Kidney tubule cell (primary cell): ENCODE results near the gene FZD4.
"Not testable (repeated sequence)": the region's sequence is repeated elsewhere in the genome, so short reads cannot be mapped to it uniquely, and the experiment has no call there.

Experiments
- DNase-seq: peaks from one replicate; pipeline ENCODE4 v3.0.0-alpha.2; 2018; ENCODE audit warnings: low spot score

The FZD4 gene

DNA sequence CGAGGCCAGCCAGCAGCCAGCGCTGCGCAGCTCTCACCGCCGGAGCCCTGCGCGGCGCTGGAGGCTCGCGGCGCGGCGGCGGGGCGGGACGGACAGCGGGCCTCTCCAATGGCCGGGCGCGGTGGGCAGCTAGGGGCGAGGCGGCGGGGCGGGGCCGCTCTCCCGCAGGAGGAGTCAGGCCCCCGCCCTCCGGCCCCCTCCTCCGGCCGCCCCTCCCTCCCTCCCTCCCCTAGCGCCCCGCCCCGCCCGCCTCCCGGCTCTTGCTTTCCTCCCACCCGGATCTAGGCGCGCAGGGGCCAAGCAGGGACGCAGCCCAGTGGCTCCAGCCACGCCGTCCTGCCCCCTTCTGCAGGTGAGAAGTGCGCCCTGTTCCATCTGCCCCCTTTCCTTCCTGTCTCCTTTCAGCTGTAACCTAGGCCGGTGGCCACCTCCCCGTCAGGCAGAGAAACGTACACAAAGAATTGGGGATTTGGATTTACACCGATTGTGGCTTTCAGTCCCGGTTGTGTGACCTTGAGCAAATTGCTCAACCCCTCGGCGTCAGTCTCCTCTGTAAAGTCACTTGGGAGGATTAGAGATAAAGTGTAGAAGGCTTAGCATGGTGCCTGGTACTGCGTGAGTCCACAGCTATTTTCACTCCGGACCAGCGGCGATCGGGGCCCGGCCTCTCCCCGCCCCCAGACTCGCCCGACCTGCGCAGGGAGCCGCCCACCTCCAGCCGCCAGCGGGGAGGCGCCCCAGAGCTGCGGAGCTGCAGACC is at the start of gene FZD4:
Gene FZD4 (minus strand): TSS at position 35 of the 760 bp plus-strand sequence. CDS start 310 bp downstream, outside the sequence.
- peak; percentile 93 for DNase-seq

DNA sequence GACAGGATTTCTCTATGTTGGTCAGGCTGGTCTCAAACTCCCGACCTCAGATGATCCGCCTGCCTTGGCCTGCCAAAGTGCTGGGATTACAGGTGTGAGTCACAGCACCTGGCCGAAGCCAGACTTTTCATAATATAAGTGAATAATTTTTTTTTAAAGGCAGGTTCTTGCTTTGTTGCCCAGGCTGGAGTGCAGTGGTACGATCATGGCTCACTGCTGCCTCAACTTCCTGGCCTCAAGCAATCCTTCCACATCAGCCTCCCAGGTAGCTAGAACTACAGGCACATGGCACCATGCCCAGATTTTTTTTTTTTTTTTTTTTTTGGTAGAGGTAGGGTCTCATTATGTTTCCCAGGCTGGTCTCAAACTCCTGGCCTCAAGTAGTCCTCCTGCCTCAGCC is 49.1 kb upstream of the FZD4 start:
- DNase-seq = not testable (repeated sequence)

DNA sequence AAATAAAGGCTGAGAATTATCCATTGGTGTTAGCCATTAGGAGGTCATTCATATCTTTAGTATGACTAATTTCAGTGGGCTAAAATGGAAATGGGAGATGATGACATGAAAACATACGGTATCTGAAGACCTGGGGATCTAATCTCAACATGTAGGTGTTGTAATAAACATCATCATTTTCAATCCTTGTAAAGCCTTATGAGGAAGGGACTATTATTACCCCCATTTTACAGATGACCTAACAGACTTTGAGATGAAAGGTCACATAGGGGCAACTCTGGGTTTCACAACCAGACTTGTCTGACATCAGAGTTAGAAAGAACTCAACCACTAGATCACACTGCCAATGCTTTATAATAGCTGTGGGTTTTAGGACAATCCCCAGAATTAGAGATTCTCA is 47.7 kb upstream of the FZD4 start:
- DNase-seq = no peak

DNA sequence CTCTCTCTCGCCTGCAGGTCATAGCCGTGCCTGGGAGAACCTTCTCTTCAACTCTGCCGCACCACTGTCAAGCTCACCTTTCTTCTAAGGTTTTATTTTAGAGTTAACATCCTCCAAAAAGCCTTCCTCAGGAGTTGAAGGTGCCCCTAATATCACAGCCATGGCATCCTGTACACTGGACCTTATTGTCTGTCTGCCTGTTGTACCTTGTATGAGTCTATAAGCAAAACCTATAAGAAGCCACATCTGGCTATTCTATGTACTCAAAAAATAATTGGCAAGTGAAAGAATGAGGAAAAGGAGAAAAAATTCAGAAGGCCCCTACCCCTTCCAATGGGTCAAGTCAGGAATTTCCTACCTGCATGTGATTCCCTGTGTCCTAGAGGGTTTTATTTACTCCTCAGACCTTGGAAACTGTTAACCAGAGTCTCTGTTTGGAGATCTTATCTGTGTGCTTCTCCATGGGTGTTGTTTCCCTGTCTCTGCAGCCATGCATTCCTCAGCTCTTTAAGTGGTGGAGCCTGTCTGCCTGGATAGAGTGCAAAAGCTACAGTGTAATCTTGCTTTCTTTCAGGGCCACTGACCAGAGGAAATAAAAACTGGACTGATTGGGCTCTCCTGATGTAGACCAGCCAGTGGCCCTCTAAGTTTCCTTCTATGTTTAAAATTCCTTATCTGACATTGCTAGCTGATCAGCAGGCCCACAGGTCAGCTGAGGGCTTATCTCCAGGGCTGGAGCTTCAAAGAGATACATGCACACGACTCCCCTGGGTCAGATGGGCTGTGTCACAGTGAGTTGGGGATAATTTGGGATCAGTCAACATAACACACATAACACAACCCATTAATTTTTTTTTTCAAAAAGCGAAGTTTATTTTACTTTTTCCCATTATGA is 44.9 kb upstream of the FZD4 start:
- DNase-seq = peak; percentile 32

DNA sequence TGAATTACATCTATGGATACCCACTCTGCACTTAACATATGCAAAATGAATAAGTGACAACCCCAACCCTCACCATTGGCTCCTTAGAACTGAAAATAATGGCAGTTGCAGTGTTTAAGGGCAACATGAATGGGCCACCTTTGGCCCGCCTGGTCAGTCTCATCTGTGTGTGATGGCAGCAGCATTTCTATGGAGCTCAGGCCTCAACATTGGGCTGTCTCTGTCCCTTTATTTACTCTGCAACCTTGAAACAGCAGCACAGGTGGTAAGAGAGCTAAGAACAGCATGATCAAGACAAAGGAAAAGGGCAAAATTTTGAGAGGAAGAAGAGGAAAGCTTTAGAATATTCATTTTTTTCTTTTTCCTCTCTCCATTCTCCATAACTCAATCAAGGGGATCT is 44.2 kb upstream of the FZD4 start:
- no peak for DNase-seq

DNA sequence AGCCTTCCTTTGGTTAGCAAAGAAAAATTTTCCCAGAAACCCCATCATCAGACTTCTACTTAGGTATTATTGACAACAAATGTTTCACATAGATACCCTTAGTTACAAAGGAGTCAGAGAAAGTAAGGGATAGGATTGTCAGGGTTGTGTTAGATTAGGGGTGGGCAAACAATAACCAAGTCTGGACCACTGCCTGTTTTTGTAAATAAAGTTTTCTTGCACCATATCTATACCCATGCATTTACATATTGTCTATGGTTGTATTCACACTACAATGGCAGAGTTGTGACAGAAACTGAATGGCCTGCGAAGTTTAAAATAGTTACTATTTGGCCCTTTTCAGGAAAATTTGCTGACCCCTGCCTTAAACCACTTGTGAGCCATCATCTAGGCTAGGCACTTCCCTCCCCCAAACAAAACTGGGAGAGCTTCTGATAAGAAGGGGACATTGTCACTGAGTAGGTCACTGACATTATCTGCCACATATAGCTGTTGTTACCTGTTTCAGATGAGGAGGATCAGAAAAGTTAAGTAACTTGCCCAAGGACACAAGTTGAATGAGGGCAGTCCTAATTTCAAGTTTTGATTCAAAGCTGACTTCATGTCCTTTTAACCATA is 41.9 kb upstream of the FZD4 start:
- no peak for DNase-seq

DNA sequence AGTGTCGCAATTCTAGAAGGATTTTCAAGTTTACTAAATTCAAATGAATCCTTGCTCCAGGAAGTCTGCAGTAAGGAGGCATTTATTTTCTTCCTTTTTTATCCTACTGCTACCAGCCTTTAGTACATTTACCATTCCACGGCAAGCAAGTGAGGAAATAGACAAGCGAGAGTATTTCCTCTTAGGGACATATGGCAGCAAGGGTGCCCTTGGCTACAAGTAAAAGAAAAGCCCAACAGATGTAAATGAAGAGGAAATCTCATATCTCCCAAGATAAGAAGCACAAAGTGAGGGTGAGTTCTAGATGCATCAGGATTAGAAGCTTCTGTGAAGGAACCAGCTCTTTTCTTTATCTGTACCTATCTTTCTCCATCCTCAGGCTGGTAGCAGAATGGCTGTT is 37.8 kb upstream of the FZD4 start:
- no peak for DNase-seq

DNA sequence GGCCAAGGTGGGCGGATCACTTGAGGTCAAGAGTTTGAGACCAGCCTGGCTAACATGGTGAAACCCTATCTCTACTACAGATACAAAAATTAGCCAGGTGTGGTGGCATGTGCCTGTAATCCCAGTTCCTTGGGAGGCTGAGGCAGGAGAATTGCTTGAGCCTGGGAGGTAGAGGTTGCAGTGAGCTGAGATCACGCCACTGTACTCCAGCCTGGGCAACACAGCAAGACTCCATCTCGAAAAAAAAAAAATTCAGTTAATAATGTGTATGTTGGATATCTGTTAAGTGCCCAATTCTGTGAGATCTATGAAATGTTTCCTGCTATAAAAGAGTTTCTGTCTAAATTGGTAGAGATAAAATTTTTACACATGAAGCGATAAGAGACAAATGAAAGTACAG is 37.1 kb upstream of the FZD4 start:
- not testable (repeated sequence) for DNase-seq

DNA sequence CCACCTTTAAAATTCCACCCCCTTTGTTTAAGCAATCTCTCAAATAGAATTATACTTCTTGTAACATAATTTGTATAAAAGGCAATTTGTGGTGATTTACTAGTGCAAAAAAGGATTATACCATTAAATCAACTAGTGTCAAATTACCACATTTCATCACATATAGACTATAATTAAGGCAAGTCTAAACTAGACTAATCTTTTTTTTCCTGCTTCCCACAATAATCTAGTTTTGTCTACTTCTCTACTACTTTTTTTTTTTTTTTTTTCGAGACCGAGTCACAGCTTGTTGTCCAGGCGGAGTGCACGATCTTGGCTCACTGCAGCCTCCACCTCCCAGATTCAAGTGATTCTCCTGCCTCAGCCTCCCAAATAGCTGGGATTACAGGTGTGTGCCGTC is 36.1 kb upstream of the FZD4 start:
- no peak for DNase-seq

DNA sequence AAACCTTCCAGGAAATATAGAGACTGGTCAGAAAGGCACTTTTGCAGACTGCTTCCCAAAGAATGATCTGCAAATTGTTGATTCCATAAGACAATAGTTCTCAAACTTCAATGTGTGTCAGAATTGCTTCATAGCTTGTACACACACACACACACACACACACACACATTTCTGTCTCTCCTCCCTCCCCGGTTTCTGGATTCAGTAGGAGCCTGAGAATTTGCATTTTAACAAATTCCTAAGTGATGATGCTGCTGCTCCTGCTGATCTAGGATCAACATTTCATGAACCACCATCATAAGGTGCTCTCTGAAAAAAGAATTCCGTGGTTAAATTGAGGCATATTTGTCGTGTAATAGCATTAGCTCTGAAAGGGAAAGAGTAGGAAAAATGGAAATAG is 35.3 kb upstream of the FZD4 start:
- DNase-seq = peak; percentile 91

DNA sequence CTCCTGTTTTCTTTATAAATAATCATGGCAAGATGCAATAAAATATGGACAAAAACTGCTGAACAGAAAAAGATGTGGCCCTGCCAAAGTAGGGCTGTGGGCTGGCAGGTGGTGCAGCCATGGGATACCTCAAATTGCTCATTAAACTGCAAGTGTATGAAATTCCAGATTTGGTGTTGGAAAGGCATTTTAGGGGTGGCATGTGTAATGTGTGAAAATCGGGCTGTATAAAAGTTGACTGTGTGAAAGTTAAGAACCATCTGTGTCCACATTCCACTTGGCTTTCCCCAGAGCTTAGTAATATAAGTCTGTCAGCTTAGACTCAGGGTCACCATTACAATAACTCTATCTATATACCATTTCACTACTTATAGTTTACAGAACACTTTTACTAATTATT is 34.8 kb upstream of the FZD4 start:
- DNase-seq = peak; percentile 2

DNA sequence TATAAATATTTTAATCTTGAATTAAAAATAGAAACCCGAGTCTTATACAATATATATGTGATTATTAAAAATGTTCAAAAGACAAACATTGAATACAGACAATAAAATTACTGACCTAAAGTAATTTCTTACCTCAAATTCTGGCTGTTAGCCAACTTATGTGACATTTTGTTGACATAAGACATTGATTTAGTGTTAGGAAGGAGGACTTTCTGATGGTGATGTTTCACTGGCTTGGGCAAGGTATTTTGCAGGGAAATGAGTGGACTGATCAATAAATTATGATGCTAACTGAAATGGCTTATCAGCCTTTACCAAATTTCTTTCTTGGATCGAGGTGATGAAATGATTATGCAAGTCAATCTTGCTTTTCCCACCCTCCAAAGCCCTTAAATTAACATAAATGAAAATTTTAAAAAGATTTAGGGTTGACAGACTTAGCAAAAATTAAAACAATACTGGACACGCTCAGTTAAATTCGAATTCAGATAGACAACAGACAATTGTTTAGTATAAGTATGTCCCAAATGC is 33.2 kb upstream of the FZD4 start:
- DNase-seq = no peak

DNA sequence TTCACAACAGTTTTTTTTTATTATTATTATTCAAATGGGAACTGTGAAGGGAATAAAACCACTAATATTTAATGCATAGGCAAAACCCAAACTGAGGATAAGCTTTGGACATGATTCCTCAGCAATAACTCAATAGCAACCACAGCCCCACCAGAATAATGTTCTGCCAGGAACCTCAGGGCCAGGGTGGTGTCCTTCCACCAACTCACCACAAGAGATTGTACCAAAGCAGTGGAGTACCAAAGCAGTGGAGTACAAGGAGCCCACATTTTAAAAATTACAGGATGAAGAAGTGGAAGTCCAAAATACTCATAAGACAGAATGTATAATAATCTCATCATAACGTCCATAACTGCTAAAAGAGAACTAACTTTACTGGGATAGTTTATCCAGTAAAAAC is 32.5 kb upstream of the FZD4 start:
- DNase-seq = no peak

DNA sequence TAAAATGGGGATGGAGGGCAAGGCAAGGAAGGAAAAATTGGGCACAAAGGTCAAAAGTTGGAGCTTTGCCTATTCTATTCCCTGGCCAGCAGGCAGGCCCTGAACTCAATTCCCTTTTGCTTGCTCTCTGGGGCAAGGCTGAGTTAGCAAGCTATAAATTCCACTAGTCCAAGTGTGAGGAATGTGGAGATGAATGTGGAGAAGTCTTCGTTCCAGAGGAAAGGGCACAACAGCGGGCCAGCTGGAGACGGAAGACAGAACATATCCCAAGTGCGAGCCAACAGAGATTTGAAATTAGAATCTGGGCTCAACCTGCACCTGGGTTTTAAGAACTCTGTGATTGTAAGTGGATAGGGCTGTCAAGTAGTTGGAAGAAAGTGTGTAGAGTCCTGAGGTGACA is 29.5 kb upstream of the FZD4 start:
- DNase-seq = no peak

DNA sequence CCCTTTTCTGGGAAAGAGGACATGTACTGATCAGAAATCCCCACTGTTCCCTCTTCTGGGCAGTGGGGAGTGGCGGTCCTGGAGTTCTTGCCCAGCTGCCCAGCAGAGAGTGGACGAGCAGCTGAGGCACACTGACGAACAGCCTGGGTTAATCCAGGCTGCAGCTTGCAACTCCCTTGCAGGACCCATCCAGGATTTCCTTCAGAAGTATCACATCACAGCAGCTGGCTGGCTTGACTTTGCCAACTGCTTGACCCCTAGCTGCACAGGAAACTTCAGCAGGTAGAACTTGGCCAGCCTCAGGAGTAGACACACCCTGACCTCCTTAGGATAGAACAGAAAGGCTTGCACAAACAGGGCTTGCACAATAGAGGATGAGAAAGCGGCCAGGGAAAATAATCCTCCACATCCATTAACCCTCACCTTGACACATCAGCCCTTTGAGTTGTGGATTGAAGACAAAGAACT is 27.9 kb upstream of the FZD4 start:
- no peak for DNase-seq

DNA sequence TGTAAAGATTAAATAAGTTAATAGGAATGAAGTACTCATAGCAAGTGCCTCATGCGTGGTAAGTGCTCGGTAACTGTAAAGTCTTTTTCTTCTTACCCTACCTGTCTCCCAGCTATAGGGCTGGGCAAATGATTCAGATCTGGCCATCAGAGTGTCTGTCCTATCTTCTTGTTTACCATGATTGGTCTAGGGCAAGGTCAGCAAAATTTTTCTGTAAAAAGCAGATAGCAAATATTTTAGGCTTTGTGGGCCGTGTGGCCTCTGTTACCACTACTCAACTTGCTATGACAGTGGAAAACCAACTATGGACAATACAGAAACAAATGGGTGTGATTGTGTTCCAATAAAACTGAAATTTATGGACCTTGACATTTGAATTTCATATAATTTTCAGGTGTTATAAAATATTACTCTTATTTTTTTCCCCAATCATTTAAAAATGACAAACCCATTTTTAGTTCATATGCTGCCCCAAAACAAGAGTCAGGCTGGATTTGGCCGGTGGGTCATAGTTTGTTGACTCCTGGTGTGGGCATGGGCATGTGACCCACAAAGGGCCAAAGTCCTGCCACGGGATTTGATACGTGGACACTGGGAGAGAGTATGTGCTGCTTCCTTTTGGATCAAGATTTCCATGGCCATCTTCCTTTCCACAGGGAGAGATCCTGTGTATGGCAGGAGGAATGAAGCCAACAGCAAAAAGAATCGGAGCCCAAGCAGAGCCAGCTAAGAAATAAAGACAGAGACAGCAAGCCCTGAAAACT is 26.8 kb upstream of the FZD4 start:
- no peak for DNase-seq

DNA sequence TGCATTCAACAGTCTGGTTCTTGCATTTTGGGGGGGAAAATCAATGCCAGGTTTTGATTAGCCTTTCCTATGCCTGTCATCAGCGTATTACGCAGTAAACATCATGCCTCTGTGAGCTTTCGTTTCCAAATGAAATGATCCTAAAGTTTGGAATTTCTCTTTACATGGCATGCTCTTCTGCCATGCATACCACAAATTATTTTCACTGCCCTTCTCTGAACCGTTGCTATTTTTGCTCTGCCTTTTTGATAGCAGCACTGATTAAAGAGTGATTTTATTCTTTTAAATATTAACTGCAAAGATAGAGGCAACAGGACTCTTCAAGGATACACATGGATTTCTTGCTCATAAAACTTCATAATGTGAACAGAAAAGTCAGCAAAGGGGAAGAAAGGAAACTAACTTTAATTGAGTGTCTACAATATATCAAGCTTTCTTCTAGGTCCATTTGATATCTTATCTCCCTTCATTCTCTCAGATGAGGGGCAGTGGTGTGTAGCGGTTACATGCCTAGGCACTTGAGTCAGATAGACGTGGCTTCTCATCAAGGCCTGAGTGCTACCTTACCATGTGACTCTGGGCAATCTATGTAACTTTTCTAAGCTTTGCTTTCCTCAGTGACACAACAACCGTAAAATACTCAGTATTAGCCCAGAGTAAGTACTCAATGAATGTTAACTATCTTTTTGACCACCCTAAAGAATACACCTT is 25.0 kb upstream of the FZD4 start:
- DNase-seq = peak; percentile 75

DNA sequence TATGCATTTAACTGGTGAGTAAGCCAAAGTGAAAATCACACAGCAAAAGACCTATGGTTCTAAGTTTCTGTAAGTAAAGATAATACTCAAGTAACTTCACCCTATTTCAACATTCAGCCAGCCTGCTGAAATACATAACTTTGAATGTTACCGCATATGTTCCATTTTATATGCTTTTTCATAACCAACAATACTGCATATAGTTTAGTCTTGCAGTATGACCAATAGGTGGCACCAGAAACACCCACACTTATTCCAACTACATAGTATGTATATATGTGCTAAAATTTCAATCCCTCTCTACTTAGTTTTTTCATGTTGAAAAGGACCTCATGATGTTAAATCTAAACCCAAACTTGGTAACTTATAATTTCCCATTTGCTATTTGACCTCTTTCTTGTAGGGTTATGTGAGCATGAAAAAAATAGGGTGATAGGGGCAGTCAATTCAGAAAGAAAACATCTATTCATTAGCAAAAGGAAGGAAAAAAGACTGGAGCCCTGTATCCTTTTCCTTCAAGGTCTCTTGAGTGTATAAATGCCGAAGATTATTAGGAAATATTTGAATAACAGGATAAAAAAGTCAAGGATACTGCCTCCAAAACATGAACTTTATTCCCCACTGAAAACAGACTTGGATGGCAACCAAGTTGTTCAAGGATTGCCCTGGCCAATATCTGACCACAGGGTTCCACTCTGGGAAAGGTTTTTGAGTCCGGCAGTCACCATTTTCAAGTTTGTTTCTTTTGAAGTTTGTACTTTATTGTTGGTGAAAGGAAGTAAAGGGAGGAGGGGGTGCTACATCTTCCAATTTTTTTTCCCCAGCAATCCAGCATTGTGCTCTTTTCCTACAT is 23.8 kb upstream of the FZD4 start:
- peak; percentile 17 for DNase-seq

DNA sequence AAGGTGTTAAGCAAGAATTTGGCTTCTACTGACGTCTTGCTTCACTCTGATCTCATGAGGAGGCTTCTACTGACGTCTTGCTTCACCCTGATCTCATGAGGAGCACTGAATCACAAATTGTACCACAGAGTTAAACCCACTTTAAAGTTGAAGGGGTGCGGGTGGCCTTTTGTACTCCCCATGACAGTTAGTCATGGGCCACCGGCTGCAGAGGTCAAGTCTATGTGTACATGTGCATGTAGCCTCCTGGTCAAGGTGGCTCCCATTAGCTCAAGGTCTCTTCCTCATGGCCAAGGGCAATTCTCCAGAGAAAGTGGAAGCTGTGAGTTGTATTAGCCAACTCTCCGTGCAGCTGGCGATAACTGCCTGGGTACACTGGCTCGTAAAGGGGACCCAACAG is 23.1 kb upstream of the FZD4 start:
- DNase-seq = no peak

DNA sequence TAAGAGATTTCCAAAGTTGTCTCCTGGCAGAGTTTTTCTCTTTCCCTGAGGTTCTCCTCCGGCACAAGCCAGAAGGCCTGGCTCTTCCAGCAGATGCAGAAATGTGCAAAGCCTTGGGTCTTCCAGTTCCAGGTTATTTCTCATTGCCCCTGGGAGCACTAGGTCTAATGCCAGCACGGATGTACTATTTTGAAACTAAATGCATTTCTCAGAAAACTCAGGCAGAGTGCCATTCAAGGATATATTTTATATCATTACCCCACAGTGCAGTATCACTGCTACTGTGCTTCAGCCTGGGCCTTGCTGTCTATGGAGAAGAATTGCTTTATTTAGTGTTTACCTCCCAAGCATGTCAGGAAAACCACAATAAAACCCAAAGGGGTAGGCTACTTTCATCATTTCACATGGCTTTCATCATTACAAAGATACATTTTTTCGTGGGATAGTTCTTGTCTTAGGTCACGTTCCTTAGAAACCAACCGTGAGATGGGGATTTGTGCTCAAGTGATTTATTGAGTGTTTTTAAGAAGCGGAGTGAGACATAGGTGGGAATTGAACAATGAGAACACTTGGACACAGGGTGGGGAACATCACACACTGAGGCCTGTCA is 22.4 kb upstream of the FZD4 start:
- no peak for DNase-seq
